Measurements from ENCODE around the gene POPDC2.

The POPDC2 gene

DNA sequence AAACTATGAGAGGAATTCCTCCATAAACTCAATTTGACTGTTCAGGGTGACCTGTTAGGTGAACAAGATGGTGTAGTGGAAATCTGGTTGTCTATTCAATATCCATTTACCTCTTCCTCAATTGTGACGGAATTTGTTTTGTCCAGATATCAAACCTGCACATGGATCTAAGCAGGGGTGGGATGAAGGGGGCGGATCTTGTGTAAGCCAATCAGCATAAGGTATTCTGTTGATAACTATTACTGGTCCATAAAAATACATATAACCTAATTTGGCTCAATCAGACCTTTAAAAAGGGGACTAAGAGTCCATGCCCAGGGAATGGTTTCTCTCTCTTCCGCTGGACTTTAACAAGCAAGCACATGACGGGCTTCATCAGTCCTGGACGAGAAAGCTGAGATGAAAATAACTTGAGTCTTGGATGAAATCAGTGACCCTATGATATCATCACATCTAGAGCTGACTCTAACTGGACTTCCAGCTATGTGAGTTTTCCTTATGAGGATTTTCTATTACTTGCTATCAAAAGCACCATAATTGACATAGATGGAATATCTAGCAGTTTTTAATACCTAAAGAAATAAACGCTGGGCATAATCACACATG, 5.7 kb upstream of the POPDC2 start:
- Histone ChIP-seq H3K79me2 (ENCODE audit: insufficient read depth, low read length) (no peaks in the 10 kb centered on the region), H3K9me3 (ENCODE audit: low read length) (no peaks in the 10 kb centered on the region), H2AFZ (ENCODE audit: low read length) (no peak overlapping the region), H3K4me1 (ENCODE audit: insufficient read depth, low read length, severe bottlenecking) (no peaks in the 10 kb centered on the region), H3K27ac (ENCODE audit: low read depth, low read length, poor library complexity, severe bottlenecking) (no peak overlapping the region), H3K36me3 (ENCODE audit: insufficient read depth, low read length) (peaks cover 27% of the 10 kb centered on the region; the same call in 1 of the 2 replicates), H3F3A (ENCODE audit: insufficient read depth, low read length) (no peaks in the 10 kb centered on the region), H3K9me2 (ENCODE audit: low read depth, low read length) (no peaks in the 10 kb centered on the region), H3K4me3 (ENCODE audit: low read depth, low read length, poor library complexity, severe bottlenecking) (no peak overlapping the region), H4K20me1 (ENCODE audit: insufficient read depth, low read length) (no peaks in the 10 kb centered on the region), H3K4me2 (ENCODE audit: low read length) (no peak overlapping the region), H3K9ac (ENCODE audit: low read length) (no peak overlapping the region), H3K27me3 (ENCODE audit: insufficient read depth, low read length) (no peaks in the 10 kb centered on the region)
- TF ChIP-seq, protein P1, sequence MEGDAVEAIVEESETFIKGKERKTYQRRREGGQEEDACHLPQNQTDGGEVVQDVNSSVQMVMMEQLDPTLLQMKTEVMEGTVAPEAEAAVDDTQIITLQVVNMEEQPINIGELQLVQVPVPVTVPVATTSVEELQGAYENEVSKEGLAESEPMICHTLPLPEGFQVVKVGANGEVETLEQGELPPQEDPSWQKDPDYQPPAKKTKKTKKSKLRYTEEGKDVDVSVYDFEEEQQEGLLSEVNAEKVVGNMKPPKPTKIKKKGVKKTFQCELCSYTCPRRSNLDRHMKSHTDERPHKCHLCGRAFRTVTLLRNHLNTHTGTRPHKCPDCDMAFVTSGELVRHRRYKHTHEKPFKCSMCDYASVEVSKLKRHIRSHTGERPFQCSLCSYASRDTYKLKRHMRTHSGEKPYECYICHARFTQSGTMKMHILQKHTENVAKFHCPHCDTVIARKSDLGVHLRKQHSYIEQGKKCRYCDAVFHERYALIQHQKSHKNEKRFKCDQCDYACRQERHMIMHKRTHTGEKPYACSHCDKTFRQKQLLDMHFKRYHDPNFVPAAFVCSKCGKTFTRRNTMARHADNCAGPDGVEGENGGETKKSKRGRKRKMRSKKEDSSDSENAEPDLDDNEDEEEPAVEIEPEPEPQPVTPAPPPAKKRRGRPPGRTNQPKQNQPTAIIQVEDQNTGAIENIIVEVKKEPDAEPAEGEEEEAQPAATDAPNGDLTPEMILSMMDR (IDR thresholded peaks at IDR 0.05; ENCODE audit: low read length): no peak
- no peak for TF ChIP-seq EZH2 (IDR thresholded peaks at IDR 0.05; ENCODE audit: borderline replicate concordance, low read length)

DNA sequence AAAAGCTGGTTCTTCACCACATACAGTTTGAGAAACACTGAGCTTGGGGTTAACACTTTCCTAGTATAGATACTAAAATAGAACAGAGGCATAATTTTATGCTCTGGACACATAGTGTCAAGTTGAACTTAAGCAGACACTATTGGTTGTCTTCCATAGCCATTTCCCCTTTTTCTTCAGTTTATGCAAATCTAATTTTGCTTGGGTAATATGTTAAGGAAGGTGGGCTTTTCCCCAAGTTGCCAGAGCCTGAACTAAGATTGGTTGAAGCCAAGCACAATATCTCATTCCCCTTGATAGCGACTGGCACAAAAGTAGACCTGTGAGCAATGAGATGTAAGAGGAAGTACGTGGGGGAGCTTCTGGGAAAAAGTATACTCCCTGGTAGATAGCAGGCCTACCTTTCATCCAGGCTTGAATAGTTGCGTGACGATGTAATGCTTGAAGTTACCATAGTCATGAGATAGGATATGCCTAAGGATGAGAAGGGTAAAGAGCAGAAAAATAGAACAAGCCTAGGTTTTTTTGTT, 4.5 kb upstream of the POPDC2 start:
- Histone ChIP-seq H3K9me2 (ENCODE audit: low read depth, low read length) (no peaks in the 10 kb centered on the region), H3K4me2 (ENCODE audit: low read length) (no peak overlapping the region), H3K27me3 (ENCODE audit: insufficient read depth, low read length) (no peaks in the 10 kb centered on the region), H3K9me3 (ENCODE audit: low read length) (no peaks in the 10 kb centered on the region), H3K79me2 (ENCODE audit: insufficient read depth, low read length) (no peaks in the 10 kb centered on the region), H3K4me1 (ENCODE audit: insufficient read depth, low read length, severe bottlenecking) (no peaks in the 10 kb centered on the region), H2AFZ (ENCODE audit: low read length) (no peak overlapping the region), H3F3A (ENCODE audit: insufficient read depth, low read length) (no peaks in the 10 kb centered on the region), H4K20me1 (ENCODE audit: insufficient read depth, low read length) (no peaks in the 10 kb centered on the region), H3K27ac (ENCODE audit: low read depth, low read length, poor library complexity, severe bottlenecking) (no peak overlapping the region), H3K9ac (ENCODE audit: low read length) (no peak overlapping the region), H3K36me3 (ENCODE audit: insufficient read depth, low read length) (peaks cover 16% of the 10 kb centered on the region; the same call in 1 of the 2 replicates), H3K4me3 (ENCODE audit: low read depth, low read length, poor library complexity, severe bottlenecking) (no peak overlapping the region)
- TF ChIP-seq, protein P1 (IDR thresholded peaks at IDR 0.05; ENCODE audit: low read length): no peak
- TF ChIP-seq EZH2 (IDR thresholded peaks at IDR 0.05; ENCODE audit: borderline replicate concordance, low read length): no peak

DNA sequence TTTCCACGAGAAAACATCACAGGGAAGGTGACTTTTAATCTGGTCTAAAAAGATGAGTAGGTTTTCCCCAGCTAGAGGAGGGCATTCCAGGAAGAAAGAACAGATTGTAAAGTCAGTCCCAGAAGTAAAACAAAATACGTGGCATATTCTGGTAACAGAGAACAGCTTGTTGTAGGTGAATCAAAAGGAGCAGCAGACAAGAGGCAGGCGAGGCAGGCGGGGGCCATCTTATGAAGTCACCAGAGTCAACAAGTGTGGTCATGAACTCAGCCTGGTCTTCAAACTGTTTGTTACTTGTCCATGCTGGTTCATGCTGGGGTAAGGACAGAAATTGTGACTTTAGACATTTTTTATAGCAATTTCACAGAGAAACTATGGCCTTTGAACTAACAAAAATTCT, 4.0 kb upstream of the POPDC2 start:
- no peaks in the 10 kb centered on the region for H3F3A ChIP-seq (ENCODE audit: insufficient read depth, low read length)
- no peak for TF ChIP-seq EZH2 (IDR thresholded peaks at IDR 0.05; ENCODE audit: borderline replicate concordance, low read length)
- TF ChIP-seq, protein P1 (IDR thresholded peaks at IDR 0.05; ENCODE audit: low read length): no peak
- H3K4me3 ChIP-seq (ENCODE audit: low read depth, low read length, poor library complexity, severe bottlenecking): no peak overlapping the region
- H3K27ac ChIP-seq (ENCODE audit: low read depth, low read length, poor library complexity, severe bottlenecking): no peak overlapping the region
- H2AFZ ChIP-seq (ENCODE audit: low read length): no peak overlapping the region
- peaks cover 11% of the 10 kb centered on the region; the same call in 1 of the 2 replicates for H3K36me3 ChIP-seq (ENCODE audit: insufficient read depth, low read length)
- H3K9ac ChIP-seq (ENCODE audit: low read length): no peak overlapping the region
- H3K4me2 ChIP-seq (ENCODE audit: low read length): no peak overlapping the region
- H3K9me2 ChIP-seq (ENCODE audit: low read depth, low read length): no peaks in the 10 kb centered on the region
- no peaks in the 10 kb centered on the region for H3K9me3 ChIP-seq (ENCODE audit: low read length)
- no peaks in the 10 kb centered on the region for H4K20me1 ChIP-seq (ENCODE audit: insufficient read depth, low read length)
- H3K4me1 ChIP-seq (ENCODE audit: insufficient read depth, low read length, severe bottlenecking): no peaks in the 10 kb centered on the region
- no peaks in the 10 kb centered on the region for H3K79me2 ChIP-seq (ENCODE audit: insufficient read depth, low read length)
- no peaks in the 10 kb centered on the region for H3K27me3 ChIP-seq (ENCODE audit: insufficient read depth, low read length)

All from OCI-LY1 (cell line).